GM04504 (cell line): ENCODE results near the gene C4orf54.

Source experiments
- DNase-seq: peaks from one replicate; pipeline ENCODE4 v3.0.0-alpha.2; 2012; ENCODE audit warnings: low read depth

The C4orf54 gene

GRCh38 chr4:99657798-99658197, at the start of gene C4orf54:
C4orf54 (minus strand) TSS chr4:99657828; CDS start chr4:99654648, 3,180 bp downstream.
- no peak for DNase-seq

GRCh38 chr4:99705891-99706290, 48.3 kb upstream of the C4orf54 start:
- no peak for DNase-seq

GRCh38 chr4:99696801-99697200, 39.2 kb upstream of the C4orf54 start:
- no peak for DNase-seq

GRCh38 chr4:99693140-99693539, 35.5 kb upstream of the C4orf54 start:
- no peak for DNase-seq

GRCh38 chr4:99690990-99691389, 33.4 kb upstream of the C4orf54 start:
- DNase-seq, result no peak

GRCh38 chr4:99690472-99690871, 32.8 kb upstream of the C4orf54 start:
- DNase-seq, result no peak

GRCh38 chr4:99687120-99687519, 29.5 kb upstream of the C4orf54 start:
- DNase-seq, result no peak

GRCh38 chr4:99685234-99685633, 27.6 kb upstream of the C4orf54 start:
- no peak for DNase-seq

- no peak for DNase-seq
These were observed 26.3 kb upstream of the C4orf54 start for GRCh38 chr4:99683895-99684294.

GRCh38 chr4:99679976-99680375, 22.3 kb upstream of the C4orf54 start:
- DNase-seq, result no peak

GRCh38 chr4:99679204-99679603, 21.6 kb upstream of the C4orf54 start:
- no peak for DNase-seq

GRCh38 chr4:99677161-99677560, 19.5 kb upstream of the C4orf54 start:
- no peak for DNase-seq

- DNase-seq, result no peak
These were observed 12.9 kb upstream of the C4orf54 start for GRCh38 chr4:99670409-99671073.

- no peak for DNase-seq
These were observed 11.5 kb upstream of the C4orf54 start for GRCh38 chr4:99669084-99669483.

GRCh38 chr4:99668472-99668871, 10.8 kb upstream of the C4orf54 start:
- DNase-seq, result no peak

GRCh38 chr4:99665983-99666382, 8.4 kb upstream of the C4orf54 start:
- DNase-seq, result no peak

- DNase-seq, result no peak
These were observed 7.1 kb upstream of the C4orf54 start for GRCh38 chr4:99664716-99665115.

GRCh38 chr4:99661907-99662306, 4.3 kb upstream of the C4orf54 start:
- DNase-seq, result no peak

GRCh38 chr4:99658666-99659065, 1.0 kb upstream of the C4orf54 start:
- DNase-seq, result no peak

GRCh38 chr4:99655308-99656081, 2.1 kb downstream of the C4orf54 start:
- no peak for DNase-seq

- no peak for DNase-seq
These were observed 3.3 kb downstream of the C4orf54 start for GRCh38 chr4:99654361-99654761.

- DNase-seq, result no peak
These were observed 3.7 kb downstream of the C4orf54 start for GRCh38 chr4:99653916-99654315.

- no peak for DNase-seq
These were observed 4.8 kb downstream of the C4orf54 start for GRCh38 chr4:99652596-99653436.
